ENCODE measurements around the gene TTC12. TPM values are rescaled to one million over a fixed set of nuclear protein-coding genes. Genes with fewer than 3 reads are reported as not detected.

TTC12 gene
- total and polyA plus RNA-seq, 2 donors (not counting 1 experiment from before 2014, with no cell fraction given): 9.9 to 11.9 TPM

- Histone ChIP-seq H3K4me1 (ENCODE audit: control insufficient read depth, extremely low read depth, insufficient read depth, low read length) (no peaks in the 10 kb centered on the region), H3K27ac (ENCODE audit: insufficient read depth, low read length) (no peak overlapping the region), H3K79me2 (ENCODE audit: control insufficient read depth, insufficient read depth, low read length) (no peaks in the 10 kb centered on the region), H4K20me1 (ENCODE audit: control insufficient read depth, extremely low read depth, insufficient read depth, low read length) (no peaks in the 10 kb centered on the region), H3K36me3 (ENCODE audit: control insufficient read depth, insufficient read depth, low read length) (no peaks in the 10 kb centered on the region), H3K9ac (ENCODE audit: insufficient read depth, low read length) (no peak overlapping the region), H2AFZ (ENCODE audit: low read length) (no peak overlapping the region), H3K4me2 (ENCODE audit: extremely low read depth, insufficient read depth, low read length) (no peak overlapping the region), H3K27me3 (ENCODE audit: control insufficient read depth, insufficient read depth, low read length) (peaks cover 3% of the 10 kb centered on the region), H3K9me3 (ENCODE audit: control insufficient read depth, insufficient read depth, low read depth, low read length) (no peaks in the 10 kb centered on the region), H3K4me3 (replicated peaks in 1 of 4; ENCODE audit: control extremely low read depth in 1 of 4, insufficient read depth in 1 of 4, low read depth in 3 of 4, low read length in 4 of 4) (no peak overlapping the region)
- no peak for TF ChIP-seq EZH2 (IDR thresholded peaks at IDR 0.05; ENCODE audit: low read length, missing control alignments)
- TF ChIP-seq, protein P1, sequence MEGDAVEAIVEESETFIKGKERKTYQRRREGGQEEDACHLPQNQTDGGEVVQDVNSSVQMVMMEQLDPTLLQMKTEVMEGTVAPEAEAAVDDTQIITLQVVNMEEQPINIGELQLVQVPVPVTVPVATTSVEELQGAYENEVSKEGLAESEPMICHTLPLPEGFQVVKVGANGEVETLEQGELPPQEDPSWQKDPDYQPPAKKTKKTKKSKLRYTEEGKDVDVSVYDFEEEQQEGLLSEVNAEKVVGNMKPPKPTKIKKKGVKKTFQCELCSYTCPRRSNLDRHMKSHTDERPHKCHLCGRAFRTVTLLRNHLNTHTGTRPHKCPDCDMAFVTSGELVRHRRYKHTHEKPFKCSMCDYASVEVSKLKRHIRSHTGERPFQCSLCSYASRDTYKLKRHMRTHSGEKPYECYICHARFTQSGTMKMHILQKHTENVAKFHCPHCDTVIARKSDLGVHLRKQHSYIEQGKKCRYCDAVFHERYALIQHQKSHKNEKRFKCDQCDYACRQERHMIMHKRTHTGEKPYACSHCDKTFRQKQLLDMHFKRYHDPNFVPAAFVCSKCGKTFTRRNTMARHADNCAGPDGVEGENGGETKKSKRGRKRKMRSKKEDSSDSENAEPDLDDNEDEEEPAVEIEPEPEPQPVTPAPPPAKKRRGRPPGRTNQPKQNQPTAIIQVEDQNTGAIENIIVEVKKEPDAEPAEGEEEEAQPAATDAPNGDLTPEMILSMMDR (conservative IDR thresholded peaks at IDR 0.05 in 1 of 2, IDR thresholded peaks at IDR 0.05 in 1 of 2; ENCODE audit: low read depth in 1 of 2, low read length in 2 of 2): peak in 1 of 2 donors; percentile 28
- peak in 1 of 2 donors; percentile 12 for DNase-seq (ENCODE audit: low read depth in 2 of 2)
These were observed 57.9 kb downstream of the TTC12 start for GRCh38 chr11:113372309-113372708.

- no peaks in the 10 kb centered on the region for H3K79me2 ChIP-seq (ENCODE audit: control insufficient read depth, insufficient read depth, low read length)
- H3K9me3 ChIP-seq (ENCODE audit: control insufficient read depth, insufficient read depth, low read depth, low read length): no peaks in the 10 kb centered on the region
- H2AFZ ChIP-seq (ENCODE audit: low read length): no peak overlapping the region
- no peak overlapping the region for H3K9ac ChIP-seq (ENCODE audit: insufficient read depth, low read length)
- peaks cover 3% of the 10 kb centered on the region for H3K27me3 ChIP-seq (ENCODE audit: control insufficient read depth, insufficient read depth, low read length)
- no peak overlapping the region for H3K4me2 ChIP-seq (ENCODE audit: extremely low read depth, insufficient read depth, low read length)
- DNase-seq (ENCODE audit: low read depth in 2 of 2): peak; percentile 32 to 80
- H3K4me1 ChIP-seq (ENCODE audit: control insufficient read depth, extremely low read depth, insufficient read depth, low read length): no peaks in the 10 kb centered on the region
- no peaks in the 10 kb centered on the region for H4K20me1 ChIP-seq (ENCODE audit: control insufficient read depth, extremely low read depth, insufficient read depth, low read length)
- no peaks in the 10 kb centered on the region for H3K36me3 ChIP-seq (ENCODE audit: control insufficient read depth, insufficient read depth, low read length)
- TF ChIP-seq, protein P1 (conservative IDR thresholded peaks at IDR 0.05 in 1 of 2, IDR thresholded peaks at IDR 0.05 in 1 of 2; ENCODE audit: low read depth in 1 of 2, low read length in 2 of 2): no peak
- no peak for TF ChIP-seq EZH2 (IDR thresholded peaks at IDR 0.05; ENCODE audit: low read length, missing control alignments)
- H3K4me3 ChIP-seq (replicated peaks in 1 of 4; ENCODE audit: control extremely low read depth in 1 of 4, insufficient read depth in 1 of 4, low read depth in 3 of 4, low read length in 4 of 4): no peak overlapping the region
- no peak overlapping the region for H3K27ac ChIP-seq (ENCODE audit: insufficient read depth, low read length)
These were observed 58.9 kb downstream of the TTC12 start for GRCh38 chr11:113373306-113373705.

DNA sequence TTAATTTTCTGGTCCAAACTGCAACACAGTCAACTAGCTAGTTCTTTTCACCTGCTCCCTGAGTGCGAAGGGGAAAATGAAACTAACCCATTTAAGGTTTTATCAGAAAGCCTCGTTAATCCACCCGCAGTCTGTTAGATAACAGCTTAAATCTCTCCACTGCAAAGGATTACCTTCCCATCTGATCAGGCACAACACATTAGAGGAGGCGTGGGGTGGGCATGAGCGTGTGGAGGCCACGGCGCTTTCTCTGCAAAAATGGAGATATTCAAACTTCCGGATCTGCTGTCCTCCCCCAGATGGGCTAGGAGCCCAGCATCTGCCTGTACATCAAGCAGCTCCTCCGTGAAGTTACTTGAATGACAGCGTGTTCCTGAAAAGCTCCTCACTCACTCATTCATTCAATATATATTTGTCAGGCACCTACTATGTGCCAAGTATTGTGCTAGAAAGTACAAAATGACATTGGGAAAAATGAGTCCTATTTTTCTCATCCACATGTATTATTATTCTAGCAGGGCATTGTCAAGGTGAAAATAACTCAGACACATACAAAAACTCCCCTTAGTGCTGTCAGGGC lies 59.7 kb downstream of the TTC12 start:
- Histone ChIP-seq H2AFZ (ENCODE audit: low read length) (no peak overlapping the region), H3K9ac (ENCODE audit: insufficient read depth, low read length) (no peak overlapping the region), H3K79me2 (ENCODE audit: control insufficient read depth, insufficient read depth, low read length) (no peaks in the 10 kb centered on the region), H4K20me1 (ENCODE audit: control insufficient read depth, extremely low read depth, insufficient read depth, low read length) (no peaks in the 10 kb centered on the region), H3K36me3 (ENCODE audit: control insufficient read depth, insufficient read depth, low read length) (no peaks in the 10 kb centered on the region), H3K9me3 (ENCODE audit: control insufficient read depth, insufficient read depth, low read depth, low read length) (no peaks in the 10 kb centered on the region), H3K4me3 (replicated peaks in 1 of 4; ENCODE audit: control extremely low read depth in 1 of 4, insufficient read depth in 1 of 4, low read depth in 3 of 4, low read length in 4 of 4) (no peak overlapping the region), H3K4me1 (ENCODE audit: control insufficient read depth, extremely low read depth, insufficient read depth, low read length) (no peaks in the 10 kb centered on the region), H3K27me3 (ENCODE audit: control insufficient read depth, insufficient read depth, low read length) (peaks cover 3% of the 10 kb centered on the region), H3K27ac (ENCODE audit: insufficient read depth, low read length) (no peak overlapping the region), H3K4me2 (ENCODE audit: extremely low read depth, insufficient read depth, low read length) (no peak overlapping the region)
- DNase-seq (ENCODE audit: low read depth in 2 of 2): no peak
- TF ChIP-seq EZH2 (IDR thresholded peaks at IDR 0.05; ENCODE audit: low read length, missing control alignments): no peak
- TF ChIP-seq, protein P1 (conservative IDR thresholded peaks at IDR 0.05 in 1 of 2, IDR thresholded peaks at IDR 0.05 in 1 of 2; ENCODE audit: low read depth in 1 of 2, low read length in 2 of 2): no peak
